Subcutaneous abdominal adipose tissue (tissue), 5 donors: Measurements from ENCODE around the gene FBXW7.

ENCODE experiments used
- H3K27ac ChIP-seq: one replicate; pipeline ENCODE4 v1.7.0; 2013; ENCODE audit warnings: low read depth, mild to moderate bottlenecking, inconsistent platforms, low read length, moderate library complexity
- H3K27me3 ChIP-seq, 5 donors: one replicate each; pipeline ENCODE4 v1.7.0; 2013; ENCODE audit warnings: low read length in 5 of 5, inconsistent platforms in 1 of 5; ENCODE audit not compliant: control insufficient read depth in 5 of 5, insufficient read depth in 4 of 5
- H3K36me3 ChIP-seq, 5 donors: one replicate each; pipeline ENCODE4 v1.7.0; 2013; ENCODE audit warnings: low read length in 5 of 5; ENCODE audit not compliant: control insufficient read depth in 5 of 5, insufficient read depth in 5 of 5
- H3K4me1 ChIP-seq, 5 donors: one replicate each; pipeline ENCODE4 v1.7.0; 2013; ENCODE audit warnings: low read length in 5 of 5, mild to moderate bottlenecking in 3 of 5, moderate library complexity in 1 of 5; ENCODE audit not compliant: control insufficient read depth in 5 of 5, insufficient read depth in 5 of 5
- H3K4me3 ChIP-seq, 5 donors: one replicate each; pipeline ENCODE4 v1.7.0; 2013; ENCODE audit warnings: low read length in 5 of 5, low read depth in 1 of 5
- H3K9ac ChIP-seq, 5 donors: one replicate each; pipeline ENCODE4 v1.7.0; 2013; ENCODE audit warnings: low read length in 5 of 5, mild to moderate bottlenecking in 4 of 5, moderate library complexity in 3 of 5
- H3K9me3 ChIP-seq, 5 donors: one replicate each; pipeline ENCODE4 v1.7.0; 2013; ENCODE audit warnings: low read length in 5 of 5; ENCODE audit not compliant: control insufficient read depth in 5 of 5
- donor health status: healthy.
- donor health status: healthy.
- donor health status: healthy.
- donor health status: healthy.
- donor health status: healthy.

FBXW7 gene

DNA sequence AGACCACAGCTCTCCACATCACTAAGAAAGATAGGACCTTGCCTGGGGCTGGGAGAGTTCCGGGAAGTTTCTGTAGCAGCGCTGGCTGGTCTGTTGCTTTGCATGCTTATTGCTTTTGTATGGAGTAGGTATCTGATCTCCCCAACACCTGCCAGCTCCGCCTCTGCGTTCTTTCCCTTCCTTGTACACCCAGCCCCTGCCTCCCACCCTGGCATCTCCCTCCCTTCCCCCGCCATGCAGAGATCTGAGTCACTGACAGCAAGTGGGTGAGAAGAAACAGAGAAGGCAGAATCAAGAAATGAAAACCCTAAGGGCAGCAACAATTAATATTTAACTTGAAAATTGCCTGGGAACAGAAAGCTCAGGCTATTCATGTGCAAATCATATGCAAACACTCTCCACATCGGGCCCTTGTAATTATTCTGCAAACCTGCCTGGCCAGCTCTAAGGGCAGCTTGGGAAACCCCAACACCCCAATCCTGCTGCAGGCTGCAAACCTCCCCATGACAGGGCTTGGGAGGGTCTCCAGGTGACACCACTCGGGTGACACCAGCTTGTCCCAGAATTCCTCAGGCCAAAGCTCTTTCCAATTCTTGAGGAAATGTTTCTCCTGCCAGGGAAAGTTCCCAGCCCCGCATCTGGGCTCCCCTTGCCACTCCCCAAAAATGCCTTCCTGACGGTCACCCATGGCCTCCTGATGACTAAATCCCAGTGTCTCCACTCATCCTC lies 257.2 kb downstream of the FBXW7 start:
- peaks cover 0 to 2% (median 0%) of the 10 kb centered on the region in 5 donors for H3K27me3 ChIP-seq
- H3K4me1 ChIP-seq = no peaks in the 10 kb centered on the region
- no peak overlapping the region for H3K27ac ChIP-seq
- no peak overlapping the region for H3K9ac ChIP-seq
- no peaks in the 10 kb centered on the region for H3K36me3 ChIP-seq
- no peak overlapping the region for H3K4me3 ChIP-seq
- no peaks in the 10 kb centered on the region for H3K9me3 ChIP-seq

- H3K36me3 ChIP-seq = no peaks in the 10 kb centered on the region
- H3K27ac ChIP-seq = no peak overlapping the region
- no peak overlapping the region for H3K9ac ChIP-seq
- no peak overlapping the region for H3K4me3 ChIP-seq
- H3K27me3 ChIP-seq = peaks cover 0 to 2% (median 0%) of the 10 kb centered on the region in 5 donors
- H3K4me1 ChIP-seq = no peaks in the 10 kb centered on the region
- H3K9me3 ChIP-seq = no peaks in the 10 kb centered on the region
These were observed 257.8 kb downstream of the FBXW7 start for GRCh38 chr4:152278172-152278504.

GRCh38 chr4:152277333-152277732 lies 258.6 kb downstream of the FBXW7 start:
- Histone ChIP-seq H3K4me1 (no peaks in the 10 kb centered on the region), H3K4me3 (no peak overlapping the region), H3K9ac (no peak overlapping the region), H3K27ac (no peak overlapping the region), H3K27me3 (peaks cover 0 to 2% (median 0%) of the 10 kb centered on the region in 5 donors), H3K9me3 (no peaks in the 10 kb centered on the region), H3K36me3 (no peaks in the 10 kb centered on the region)

- Histone ChIP-seq H3K9ac (no peak overlapping the region), H3K9me3 (no peaks in the 10 kb centered on the region), H3K4me1 (no peaks in the 10 kb centered on the region), H3K36me3 (no peaks in the 10 kb centered on the region), H3K4me3 (no peak overlapping the region), H3K27me3 (no peaks in the 10 kb centered on the region), H3K27ac (no peak overlapping the region)
These were observed 262.5 kb downstream of the FBXW7 start for GRCh38 chr4:152273343-152273742.
